HepG2 (cell line): Measurements from ENCODE around the gene PGM2. TPM values are rescaled to one million over a fixed set of nuclear protein-coding genes. Genes with fewer than 3 reads are reported as not detected.

Experiments
- ATAC-seq: fragments of 200-7000 bp; cut with Tn5 transposase; 3 replicates; pipeline ENCODE4 v1.9.1; 2020; ENCODE audit warnings: mild to moderate bottlenecking, moderate library complexity
- BruUV-seq: library from RNA; stranded (reverse); fragments of 400-500 nt; replicated peaks from 2 replicates; lab custom pipeline; 2021; lab: Mats Ljungman, UMichigan
- CTCF ChIA-PET: fragments of 300-600 bp; formaldehyde crosslinking; extraction: SDS; loops from one replicate; lab custom pipeline; 2021; ENCODE audit warnings: low total read pairs, inconsistent platforms, low intra/inter-chr PET ratio; lab: Yijun Ruan, JAX
- POLR2A ChIA-PET: fragments of 350-600 bp; sonication (Branson Sonifier 250); formaldehyde crosslinking; loops from one replicate; lab custom pipeline; 2020; ENCODE audit warnings: antibody characterized with exemption, inconsistent platforms; lab: Yijun Ruan, JAX
- DNase-seq: peaks from one replicate; pipeline ENCODE4 v3.0.0-alpha.2; 2015; ENCODE audit warnings: low spot score
- FAIRE-seq: peaks from 3 replicates; lab custom pipeline; 2011; peaks lifted over from hg19 to GRCh38; lab: Jason Lieb, UNC
- H2AFZ ChIP-seq: one replicate; pipeline ENCODE4 v1.6.1; 2011; ENCODE audit warnings: low read length, inconsistent platforms
- H3K27ac ChIP-seq: fragments of 300-600 bp; 3 replicates; pipeline ENCODE4 v1.8.0; 2011; ENCODE audit warnings: mixed run types, mild to moderate bottlenecking, mixed read lengths, low read length, inconsistent platforms; ENCODE audit not compliant: insufficient read depth; ENCODE audit errors: extremely low read length
- H3K27me3 ChIP-seq, 2 experiments: fragments of 200-600 bp in 1 of 2; 2 replicates in 1 of 2; 3 replicates in 1 of 2; pipeline versions ENCODE4 v1.6.0 to v1.8.0; 2011; ENCODE audit warnings: low read length in 2 of 2, mild to moderate bottlenecking in 2 of 2, moderate library complexity in 2 of 2, inconsistent platforms in 1 of 2; ENCODE audit not compliant: insufficient read depth in 2 of 2, control insufficient read depth in 1 of 2
- H3K36me3 ChIP-seq, 2 experiments: fragments of 200-600 bp in 1 of 2; replicated peaks in 1 of 2; 2 replicates in 1 of 2; 3 replicates in 1 of 2; pipeline versions ENCODE4 v1.5.1 to v1.8.0; 2011; ENCODE audit warnings: low read length in 2 of 2, inconsistent platforms in 1 of 2; ENCODE audit not compliant: insufficient read depth in 2 of 2, control insufficient read depth in 1 of 2
- H3K4me1 ChIP-seq: 2 replicates; pipeline ENCODE4 v1.5.1; 2012; ENCODE audit warnings: low read length, inconsistent platforms; ENCODE audit not compliant: insufficient read depth
- H3K4me2 ChIP-seq: 2 replicates; pipeline ENCODE4 v1.6.0; 2011; ENCODE audit warnings: low read depth, low read length, inconsistent platforms
- H3K4me3 ChIP-seq, 3 experiments: fragments of 200-600 bp in 1 of 3; sonication (generic), shearing (Covaris generic) in 1 of 3; replicated peaks in 1 of 3; 2 replicates each; pipeline ENCODE4 v1.5.1; 2011 to 2016; ENCODE audit warnings: low read length in 3 of 3, inconsistent platforms in 2 of 3, low read depth in 2 of 3, mild to moderate bottlenecking in 2 of 3, control low read depth in 1 of 3, mixed read lengths in 1 of 3; ENCODE audit not compliant: insufficient read depth in 1 of 3
- H3K79me2 ChIP-seq: one replicate; pipeline ENCODE4 v1.6.1; 2011; ENCODE audit warnings: low read length, inconsistent platforms; ENCODE audit not compliant: insufficient read depth
- H3K9ac ChIP-seq: 2 replicates; pipeline ENCODE4 v1.6.0; 2011; ENCODE audit warnings: mild to moderate bottlenecking, low read depth, low read length, inconsistent platforms; ENCODE audit not compliant: insufficient read depth
- H3K9me3 ChIP-seq: 2 replicates; pipeline ENCODE4 v1.5.1; 2012; ENCODE audit warnings: mild to moderate bottlenecking, low read length
- H4K20me1 ChIP-seq: 2 replicates; pipeline ENCODE4 v1.6.0; 2011; ENCODE audit warnings: inconsistent platforms, mild to moderate bottlenecking, low read length, moderate library complexity; ENCODE audit not compliant: insufficient read depth
- RAD21 ChIP-seq: fragments of 450-650 bp; formaldehyde crosslinking; IDR thresholded peaks from 2 replicates; pipeline ENCODE4 v1.5.0; 2020; ENCODE audit warnings: mild to moderate bottlenecking
- SNAI1 ChIP-seq: sonication (generic); formaldehyde crosslinking; IDR thresholded peaks from 2 replicates; pipeline ENCODE4 v1.5.0; 2020; ENCODE audit warnings: mild to moderate bottlenecking, missing genetic modification reagents, borderline replicate concordance
- ZBTB38 ChIP-seq: sonication (generic); formaldehyde crosslinking; IDR thresholded peaks from 2 replicates; pipeline ENCODE4 v1.5.1; 2020; ENCODE audit warnings: mild to moderate bottlenecking, missing genetic modification reagents
- ZNF652 ChIP-seq: IDR thresholded peaks from 2 replicates; pipeline ENCODE4 v1.6.1; 2016; ENCODE audit warnings: low read depth, borderline replicate concordance
- ZNF747 ChIP-seq: sonication (generic); formaldehyde crosslinking; IDR thresholded peaks from 2 replicates; pipeline ENCODE4 v1.8.1; 2023; ENCODE audit warnings: missing genetic modification reagents, mild to moderate bottlenecking, borderline replicate concordance
- WGBS: methylation state at CpG from one replicate; pipeline ENCODE4 v1.1.6; 2017; ENCODE audit warnings: low lambda C conversion rate; 5-methylcytosine and 5-hydroxymethylcytosine counted together
- in situ Hi-C: cut with HindIII; loops from 2 replicates; pipeline ENCODE4 v1.10.0; 2017; ENCODE audit warnings: low pct_unique_long_range_greater_than_20kb; ENCODE audit not compliant: extremely low pct_ligation_motif_present
- intact Hi-C: fragments of 100-400 bp; cut with micrococcal nuclease; formaldehyde crosslinking; loops from one replicate; pipeline ENCODE4 v1.10.0; 2022; ENCODE audit not compliant: unreplicated experiment
- polyA plus RNA-seq, 8 experiments: library from polyadenylated mRNA; depleted of rRNA in 3 of 8; stranded (reverse) in 7 of 8; unstranded in 1 of 8; fragments of >200 nt; fragmentation: Illumina TruSeq in 4 of 8; extraction: Trizol in 4 of 8; gene quantifications; 2 replicates each; pipeline versions ENCODE4 v1.2.1 to v1.2.3, GENCODE V29; 2011 to 2016; ENCODE audit warnings: low read depth in 4 of 8, missing spikeins in 1 of 8, mixed read lengths in 1 of 8; ENCODE audit not compliant: insufficient read depth in 1 of 8
- total RNA-seq, 5 experiments: library from RNA; depleted of rRNA; stranded (reverse); fragments of >200 nt; fragmentation: Illumina TruSeq; extraction: Trizol; gene quantifications; 2 replicates each; pipeline ENCODE4 v1.2.3, GENCODE V29; 2016; ENCODE audit warnings: low read depth in 1 of 5
- TF ChIP-seq, protein P1 (sequence below): sonication (generic); formaldehyde crosslinking; IDR thresholded peaks from 2 replicates; pipeline ENCODE4 v1.4.0; 2020; ENCODE audit warnings: missing genetic modification reagents
- TF ChIP-seq, protein P2 (sequence below): sonication (generic); formaldehyde crosslinking; IDR thresholded peaks from 2 replicates; pipeline ENCODE4 v1.4.0; 2020; ENCODE audit warnings: missing genetic modification reagents
- TF ChIP-seq, protein P3 (sequence below): sonication (generic); formaldehyde crosslinking; IDR thresholded peaks from 2 replicates; pipeline ENCODE4 v1.4.0; 2020; ENCODE audit warnings: missing genetic modification reagents, borderline replicate concordance
- TF ChIP-seq, protein P4 (sequence below): sonication (generic); formaldehyde crosslinking; IDR thresholded peaks from 2 replicates; pipeline ENCODE4 v1.4.0; 2020; ENCODE audit warnings: missing genetic modification reagents, borderline replicate concordance
- TF ChIP-seq, protein P5 (sequence below): IDR thresholded peaks from 2 replicates; pipeline ENCODE4 v1.6.1; 2012; ENCODE audit warnings: low read length, improper control_type of control experiment

The PGM2 gene
- total and polyA plus RNA-seq, 2 of the 13 experiments (the other 11 are each of a cell fraction or from before 2014, with no cell fraction given) = 14.6 to 36.9 TPM

DNA sequence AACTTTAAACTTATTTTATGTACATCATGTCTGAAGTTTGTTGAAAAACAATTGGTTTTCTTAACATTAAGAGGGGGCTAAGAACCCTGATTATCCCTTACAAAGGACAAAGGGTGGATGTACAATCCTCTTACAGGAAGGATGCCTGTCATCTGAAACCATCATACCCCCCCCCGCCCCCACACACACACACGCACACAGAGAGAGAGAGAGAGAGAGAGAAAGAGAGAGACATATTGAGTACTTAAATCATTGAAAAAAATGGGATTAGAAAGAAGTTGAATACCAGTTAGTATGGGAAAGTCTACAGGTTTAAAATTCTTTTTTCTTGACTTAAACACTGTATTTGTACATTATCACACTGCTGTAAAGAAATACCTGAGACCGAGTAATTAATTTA, 10.9 kb upstream of the PGM2 start:
- in situ Hi-C loops = no loop called here
- ATAC-seq = no peak
- TF ChIP-seq SNAI1 (CRISPR knock-in tag) (no peak), ZNF652 (CRISPR knock-in tag) (no peak), ZNF747 (CRISPR knock-in tag) (no peak), RAD21 (CRISPR knock-in tag) (no peak), ZBTB38 (no peak)
- TF ChIP-seq, protein P1, sequence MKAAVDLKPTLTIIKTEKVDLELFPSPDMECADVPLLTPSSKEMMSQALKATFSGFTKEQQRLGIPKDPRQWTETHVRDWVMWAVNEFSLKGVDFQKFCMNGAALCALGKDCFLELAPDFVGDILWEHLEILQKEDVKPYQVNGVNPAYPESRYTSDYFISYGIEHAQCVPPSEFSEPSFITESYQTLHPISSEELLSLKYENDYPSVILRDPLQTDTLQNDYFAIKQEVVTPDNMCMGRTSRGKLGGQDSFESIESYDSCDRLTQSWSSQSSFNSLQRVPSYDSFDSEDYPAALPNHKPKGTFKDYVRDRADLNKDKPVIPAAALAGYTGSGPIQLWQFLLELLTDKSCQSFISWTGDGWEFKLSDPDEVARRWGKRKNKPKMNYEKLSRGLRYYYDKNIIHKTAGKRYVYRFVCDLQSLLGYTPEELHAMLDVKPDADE (CRISPR knock-in tag) = no peak
- TF ChIP-seq, protein P2, sequence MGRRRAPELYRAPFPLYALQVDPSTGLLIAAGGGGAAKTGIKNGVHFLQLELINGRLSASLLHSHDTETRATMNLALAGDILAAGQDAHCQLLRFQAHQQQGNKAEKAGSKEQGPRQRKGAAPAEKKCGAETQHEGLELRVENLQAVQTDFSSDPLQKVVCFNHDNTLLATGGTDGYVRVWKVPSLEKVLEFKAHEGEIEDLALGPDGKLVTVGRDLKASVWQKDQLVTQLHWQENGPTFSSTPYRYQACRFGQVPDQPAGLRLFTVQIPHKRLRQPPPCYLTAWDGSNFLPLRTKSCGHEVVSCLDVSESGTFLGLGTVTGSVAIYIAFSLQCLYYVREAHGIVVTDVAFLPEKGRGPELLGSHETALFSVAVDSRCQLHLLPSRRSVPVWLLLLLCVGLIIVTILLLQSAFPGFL (CRISPR knock-in tag) = no peak
- TF ChIP-seq, protein P3, sequence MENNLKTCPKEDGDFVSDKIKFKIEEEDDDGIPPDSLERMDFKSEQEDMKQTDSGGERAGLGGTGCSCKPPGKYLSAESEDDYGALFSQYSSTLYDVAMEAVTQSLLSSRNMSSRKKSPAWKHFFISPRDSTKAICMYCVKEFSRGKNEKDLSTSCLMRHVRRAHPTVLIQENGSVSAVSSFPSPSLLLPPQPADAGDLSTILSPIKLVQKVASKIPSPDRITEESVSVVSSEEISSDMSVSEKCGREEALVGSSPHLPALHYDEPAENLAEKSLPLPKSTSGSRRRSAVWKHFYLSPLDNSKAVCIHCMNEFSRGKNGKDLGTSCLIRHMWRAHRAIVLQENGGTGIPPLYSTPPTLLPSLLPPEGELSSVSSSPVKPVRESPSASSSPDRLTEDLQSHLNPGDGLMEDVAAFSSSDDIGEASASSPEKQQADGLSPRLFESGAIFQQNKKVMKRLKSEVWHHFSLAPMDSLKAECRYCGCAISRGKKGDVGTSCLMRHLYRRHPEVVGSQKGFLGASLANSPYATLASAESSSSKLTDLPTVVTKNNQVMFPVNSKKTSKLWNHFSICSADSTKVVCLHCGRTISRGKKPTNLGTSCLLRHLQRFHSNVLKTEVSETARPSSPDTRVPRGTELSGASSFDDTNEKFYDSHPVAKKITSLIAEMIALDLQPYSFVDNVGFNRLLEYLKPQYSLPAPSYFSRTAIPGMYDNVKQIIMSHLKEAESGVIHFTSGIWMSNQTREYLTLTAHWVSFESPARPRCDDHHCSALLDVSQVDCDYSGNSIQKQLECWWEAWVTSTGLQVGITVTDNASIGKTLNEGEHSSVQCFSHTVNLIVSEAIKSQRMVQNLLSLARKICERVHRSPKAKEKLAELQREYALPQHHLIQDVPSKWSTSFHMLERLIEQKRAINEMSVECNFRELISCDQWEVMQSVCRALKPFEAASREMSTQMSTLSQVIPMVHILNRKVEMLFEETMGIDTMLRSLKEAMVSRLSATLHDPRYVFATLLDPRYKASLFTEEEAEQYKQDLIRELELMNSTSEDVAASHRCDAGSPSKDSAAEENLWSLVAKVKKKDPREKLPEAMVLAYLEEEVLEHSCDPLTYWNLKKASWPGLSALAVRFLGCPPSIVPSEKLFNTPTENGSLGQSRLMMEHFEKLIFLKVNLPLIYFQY = no peak
- TF ChIP-seq, protein P4, sequence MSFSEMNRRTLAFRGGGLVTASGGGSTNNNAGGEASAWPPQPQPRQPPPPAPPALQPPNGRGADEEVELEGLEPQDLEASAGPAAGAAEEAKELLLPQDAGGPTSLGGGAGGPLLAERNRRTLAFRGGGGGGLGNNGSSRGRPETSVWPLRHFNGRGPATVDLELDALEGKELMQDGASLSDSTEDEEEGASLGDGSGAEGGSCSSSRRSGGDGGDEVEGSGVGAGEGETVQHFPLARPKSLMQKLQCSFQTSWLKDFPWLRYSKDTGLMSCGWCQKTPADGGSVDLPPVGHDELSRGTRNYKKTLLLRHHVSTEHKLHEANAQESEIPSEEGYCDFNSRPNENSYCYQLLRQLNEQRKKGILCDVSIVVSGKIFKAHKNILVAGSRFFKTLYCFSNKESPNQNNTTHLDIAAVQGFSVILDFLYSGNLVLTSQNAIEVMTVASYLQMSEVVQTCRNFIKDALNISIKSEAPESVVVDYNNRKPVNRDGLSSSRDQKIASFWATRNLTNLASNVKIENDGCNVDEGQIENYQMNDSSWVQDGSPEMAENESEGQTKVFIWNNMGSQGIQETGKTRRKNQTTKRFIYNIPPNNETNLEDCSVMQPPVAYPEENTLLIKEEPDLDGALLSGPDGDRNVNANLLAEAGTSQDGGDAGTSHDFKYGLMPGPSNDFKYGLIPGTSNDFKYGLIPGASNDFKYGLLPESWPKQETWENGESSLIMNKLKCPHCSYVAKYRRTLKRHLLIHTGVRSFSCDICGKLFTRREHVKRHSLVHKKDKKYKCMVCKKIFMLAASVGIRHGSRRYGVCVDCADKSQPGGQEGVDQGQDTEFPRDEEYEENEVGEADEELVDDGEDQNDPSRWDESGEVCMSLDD (CRISPR knock-in tag) = no peak
- TF ChIP-seq, protein P5, sequence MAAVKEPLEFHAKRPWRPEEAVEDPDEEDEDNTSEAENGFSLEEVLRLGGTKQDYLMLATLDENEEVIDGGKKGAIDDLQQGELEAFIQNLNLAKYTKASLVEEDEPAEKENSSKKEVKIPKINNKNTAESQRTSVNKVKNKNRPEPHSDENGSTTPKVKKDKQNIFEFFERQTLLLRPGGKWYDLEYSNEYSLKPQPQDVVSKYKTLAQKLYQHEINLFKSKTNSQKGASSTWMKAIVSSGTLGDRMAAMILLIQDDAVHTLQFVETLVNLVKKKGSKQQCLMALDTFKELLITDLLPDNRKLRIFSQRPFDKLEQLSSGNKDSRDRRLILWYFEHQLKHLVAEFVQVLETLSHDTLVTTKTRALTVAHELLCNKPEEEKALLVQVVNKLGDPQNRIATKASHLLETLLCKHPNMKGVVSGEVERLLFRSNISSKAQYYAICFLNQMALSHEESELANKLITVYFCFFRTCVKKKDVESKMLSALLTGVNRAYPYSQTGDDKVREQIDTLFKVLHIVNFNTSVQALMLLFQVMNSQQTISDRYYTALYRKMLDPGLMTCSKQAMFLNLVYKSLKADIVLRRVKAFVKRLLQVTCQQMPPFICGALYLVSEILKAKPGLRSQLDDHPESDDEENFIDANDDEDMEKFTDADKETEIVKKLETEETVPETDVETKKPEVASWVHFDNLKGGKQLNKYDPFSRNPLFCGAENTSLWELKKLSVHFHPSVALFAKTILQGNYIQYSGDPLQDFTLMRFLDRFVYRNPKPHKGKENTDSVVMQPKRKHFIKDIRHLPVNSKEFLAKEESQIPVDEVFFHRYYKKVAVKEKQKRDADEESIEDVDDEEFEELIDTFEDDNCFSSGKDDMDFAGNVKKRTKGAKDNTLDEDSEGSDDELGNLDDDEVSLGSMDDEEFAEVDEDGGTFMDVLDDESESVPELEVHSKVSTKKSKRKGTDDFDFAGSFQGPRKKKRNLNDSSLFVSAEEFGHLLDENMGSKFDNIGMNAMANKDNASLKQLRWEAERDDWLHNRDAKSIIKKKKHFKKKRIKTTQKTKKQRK = no peak

More for the DNA sequence above, 10.9 kb upstream of the PGM2 start:
- DNase-seq = no peak
- Histone ChIP-seq H3K4me1 (peaks cover 14% of the 10 kb centered on the region), H3K9ac (no peak overlapping the region), H3K27ac (no peak overlapping the region), H3K4me2 (no peak overlapping the region), H3K4me3 (no peak overlapping the region), H4K20me1 (no peaks in the 10 kb centered on the region), H2AFZ (no peak overlapping the region), H3K36me3 (no peaks in the 10 kb centered on the region), H3K27me3 (peaks cover 0 to 10% of the 10 kb centered on the region in 2 experiments; a peak in 1 of 5 replicates), H3K9me3 (no peaks in the 10 kb centered on the region), H3K79me2 (no peaks in the 10 kb centered on the region)
- intact Hi-C loops = no loop called here
- 11% methylated on average over 3 of the region's 3 CpGs for WGBS
- CTCF ChIA-PET = no interaction called here
- no peak for FAIRE-seq
- no TSS peak for BruUV-seq
- POLR2A ChIA-PET = no interaction called here
